ENCODE measurements around the gene KCNJ12. TPM values are rescaled to one million over a fixed set of nuclear protein-coding genes. Genes with fewer than 3 reads are reported as not detected.
"Not testable (repeated sequence)": the region's sequence is repeated elsewhere in the genome, so short reads cannot be mapped to it uniquely, and the experiment has no call there.

Gene KCNJ12
- total RNA-seq, 6 donors from 2014 or later: 1.2 to 3.8 (median 2.0) TPM

DNA sequence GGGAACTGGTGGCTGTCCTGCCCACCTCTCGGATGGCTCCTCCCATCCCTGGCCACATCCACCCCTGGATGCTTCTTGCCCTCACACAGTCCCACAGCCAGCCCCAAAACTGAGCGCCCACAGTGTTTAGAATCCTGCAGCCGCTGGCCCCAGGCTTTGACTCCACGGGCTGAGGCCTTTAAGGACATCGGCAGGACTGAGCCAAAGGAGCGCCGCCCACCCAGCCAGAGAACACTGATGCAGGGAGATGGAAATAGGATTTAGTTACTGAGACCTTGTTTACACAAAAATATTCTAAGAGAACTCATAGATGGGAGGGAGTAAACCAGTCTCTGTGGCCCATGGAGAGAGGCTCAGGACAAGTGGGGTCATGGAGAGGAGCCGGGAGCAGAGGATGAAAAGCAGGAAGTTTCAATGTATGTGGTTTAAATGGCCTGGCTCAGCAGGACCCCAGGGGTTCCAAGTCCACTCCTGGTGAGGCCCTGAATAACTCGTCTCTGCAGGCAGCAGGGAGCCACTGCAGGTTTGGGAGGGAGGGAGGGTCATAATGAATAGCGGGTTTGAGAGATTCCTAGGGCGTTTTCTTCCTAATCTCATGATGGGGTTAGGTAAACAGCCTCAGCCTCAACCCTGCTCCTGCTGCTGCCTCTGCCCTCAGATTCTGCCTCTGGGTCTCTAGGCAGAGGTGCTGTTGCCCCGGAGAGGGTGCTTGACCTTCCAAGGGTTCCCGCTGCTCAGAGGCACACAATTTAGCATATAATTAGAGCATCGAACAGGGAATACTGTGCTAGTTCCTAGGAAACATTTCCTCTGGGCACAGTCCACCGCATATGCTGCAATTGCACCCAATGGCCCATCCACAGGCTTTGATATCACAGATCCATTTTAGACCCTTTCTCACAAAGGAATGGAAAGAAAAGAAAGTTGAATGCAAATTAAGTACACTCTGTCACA lies 61.0 kb downstream of the KCNJ12 start:
- 62 to 70% methylated on average over 10 to 14 of the region's 15 CpGs for whole genome bisulfite sequencing, 2 donors
- H3K9me3 ChIP-seq, DNase-seq, H3K27ac ChIP-seq, H3K4me1 ChIP-seq, H3K4me3 ChIP-seq, H3K36me3 ChIP-seq, H3K27me3 ChIP-seq: not testable (repeated sequence)
- peak in 1 of 2 donors; percentile 29 for ATAC-seq (ENCODE audit: low FRiP score in 2 of 2)

DNA sequence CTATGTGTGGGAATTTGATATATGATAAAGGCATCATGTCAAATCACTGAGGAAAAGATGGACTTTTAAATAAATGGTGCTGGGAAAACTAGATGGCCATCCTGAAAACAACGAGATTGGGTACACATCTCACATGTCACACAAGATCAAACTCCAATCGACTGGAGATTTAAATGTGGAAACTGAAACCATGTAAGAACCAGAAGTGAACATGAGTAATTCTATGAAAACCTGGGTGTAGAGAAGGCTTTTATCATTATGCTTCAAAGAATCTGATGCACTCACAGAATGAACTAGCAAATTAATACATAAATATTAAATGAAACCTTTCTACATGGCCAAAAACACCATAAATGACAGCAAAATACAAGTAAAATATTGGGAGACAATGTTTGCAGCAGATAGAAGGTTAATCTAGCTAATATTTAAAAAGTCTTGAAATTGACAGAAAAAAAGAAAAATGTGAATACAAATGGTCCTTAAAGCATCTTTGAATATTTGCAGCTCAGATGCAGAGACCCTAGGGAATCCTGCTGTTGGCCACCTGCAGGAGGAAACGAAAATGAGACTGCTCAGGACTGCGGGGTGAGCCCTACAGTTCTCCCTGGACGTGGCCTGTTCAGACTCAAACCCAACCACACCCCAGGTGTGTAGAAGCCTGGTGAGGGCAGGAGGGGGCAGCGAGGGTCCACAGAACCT lies 62.3 kb downstream of the KCNJ12 start:
- WGBS, 2 donors: 65 to 73% methylated on average over 2 to 4 of the region's 6 CpGs
- H3K4me3 ChIP-seq; H3K4me1 ChIP-seq; DNase-seq; H3K36me3 ChIP-seq; H3K27me3 ChIP-seq; H3K9me3 ChIP-seq; ATAC-seq (ENCODE audit: low FRiP score in 2 of 2); H3K27ac ChIP-seq: not testable (repeated sequence)

GRCh38 chr17:21439015-21439336 lies 62.8 kb downstream of the KCNJ12 start:
- not testable (repeated sequence) for H3K4me1 ChIP-seq, H3K36me3 ChIP-seq, H3K4me3 ChIP-seq, H3K27me3 ChIP-seq, H3K9me3 ChIP-seq, H3K27ac ChIP-seq
- ATAC-seq (ENCODE audit: low FRiP score in 2 of 2): peak; percentile 16 to 24
- 84% methylated on average over 4 of the region's 5 CpGs; no CpG with 5 or more reads in 1 of the 2 donors for WGBS, 2 donors
- DNase-seq: peak in 1 of 2 donors; percentile 73

GRCh38 chr17:21445091-21445650 lies 69.0 kb downstream of the KCNJ12 start:
- Histone ChIP-seq H3K4me3 (no peak overlapping the region), H3K27ac (no peak overlapping the region), H3K36me3 (no peaks in the 10 kb centered on the region), H3K27me3 (no peaks in the 10 kb centered on the region), H3K4me1 (no peaks in the 10 kb centered on the region), H3K9me3 (no peaks in the 10 kb centered on the region)
- no peak for TF ChIP-seq EP300 (IDR thresholded peaks at IDR 0.05)
- DNase-seq: no peak
- WGBS, 2 donors: 72 to 80% methylated on average over 9 of the region's 9 CpGs
- ATAC-seq (ENCODE audit: low FRiP score in 2 of 2): peak in 1 of 2 donors; percentile 5

GRCh38 chr17:21447552-21447951 lies 71.4 kb downstream of the KCNJ12 start:
- not testable (repeated sequence) for H3K27me3 ChIP-seq, H3K4me3 ChIP-seq, H3K9me3 ChIP-seq, H3K36me3 ChIP-seq, H3K4me1 ChIP-seq, DNase-seq, H3K27ac ChIP-seq
- peak in 1 of 2 donors; percentile 23 for ATAC-seq (ENCODE audit: low FRiP score in 2 of 2)
- 86 to 88% methylated on average over 4 of the region's 4 CpGs for WGBS, 2 donors

DNA sequence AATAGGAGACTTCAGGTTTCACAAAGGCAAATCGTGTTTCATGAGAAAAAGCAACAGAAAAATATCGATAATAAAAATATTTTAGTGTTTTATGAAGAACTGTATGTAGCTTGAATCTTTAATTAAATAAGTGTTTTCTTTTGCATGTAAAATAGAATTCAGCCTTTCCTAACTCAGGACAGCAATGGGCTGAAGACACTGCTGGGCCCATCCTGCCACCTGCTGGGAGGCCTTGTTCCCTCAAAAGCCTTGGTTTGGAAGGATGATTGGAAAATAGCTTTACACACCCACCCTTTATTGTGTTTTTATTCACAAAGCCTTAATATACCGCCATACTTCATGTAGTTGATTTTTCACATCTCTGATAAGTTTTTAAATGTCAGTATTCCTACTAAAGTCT lies 73.7 kb downstream of the KCNJ12 start:
- not testable (repeated sequence) for H3K9me3 ChIP-seq; H3K4me3 ChIP-seq; H3K27ac ChIP-seq; DNase-seq; H3K27me3 ChIP-seq; ATAC-seq (ENCODE audit: low FRiP score in 2 of 2); H3K36me3 ChIP-seq
- peak in 4 of 6 experiments; percentile 17 to 34 (median 22) for TF ChIP-seq CTCF (IDR thresholded peaks at IDR 0.05)
- H3K4me1 ChIP-seq: peaks cover 6 to 10% (median 7%) of the 10 kb centered on the region in 4 donors
- 73% methylated on average over 3 of the region's 3 CpGs for WGBS, 2 donors

GRCh38 chr17:21451975-21452374 lies 75.8 kb downstream of the KCNJ12 start:
- H3K27me3 ChIP-seq: no peaks in the 10 kb centered on the region
- no peaks in the 10 kb centered on the region for H3K36me3 ChIP-seq
- H3K27ac ChIP-seq: no peak overlapping the region
- no peak for DNase-seq
- H3K4me1 ChIP-seq: peaks cover 10 to 17% (median 13%) of the 10 kb centered on the region in 4 donors
- no peak overlapping the region for H3K4me3 ChIP-seq
- H3K9me3 ChIP-seq: no peaks in the 10 kb centered on the region
- WGBS, 2 donors: 65 to 66% methylated on average over 9 of the region's 9 CpGs
- ATAC-seq (ENCODE audit: low FRiP score in 2 of 2): no peak
- no peak for TF ChIP-seq EP300 (IDR thresholded peaks at IDR 0.05)
- TF ChIP-seq POLR2AphosphoS5 (IDR thresholded peaks at IDR 0.05): no peak
- TF ChIP-seq CTCF (IDR thresholded peaks at IDR 0.05): no peak
- TF ChIP-seq POLR2A (IDR thresholded peaks at IDR 0.05): no peak
